ENCODE results near the gene LCORL.

The LCORL gene

GRCh38 chr4:17823871-17824669 lies 197.5 kb downstream of the LCORL start:
- H3K36me3 ChIP-seq (ENCODE audit: control insufficient read depth in 2 of 2, insufficient read depth in 2 of 2, low read length in 2 of 2) = no peaks in the 10 kb centered on the region
- no peak overlapping the region for H3K4me3 ChIP-seq (ENCODE audit: low read length in 2 of 2)
- H3K4me1 ChIP-seq (ENCODE audit: control insufficient read depth in 2 of 2, insufficient read depth in 2 of 2, low read length in 2 of 2) = no peaks in the 10 kb centered on the region
- H3K9ac ChIP-seq (ENCODE audit: low read depth in 1 of 2, low read length in 2 of 2) = no peak overlapping the region
- H3K27me3 ChIP-seq (ENCODE audit: control insufficient read depth in 2 of 2, insufficient read depth in 2 of 2, low read length in 2 of 2) = no peaks in the 10 kb centered on the region
- no peaks in the 10 kb centered on the region for H3K9me3 ChIP-seq (ENCODE audit: control insufficient read depth in 2 of 2, low read length in 2 of 2)
- H3K27ac ChIP-seq (ENCODE audit: low read depth in 2 of 2, low read length in 2 of 2) = no peak overlapping the region

- no peak overlapping the region for H3K9ac ChIP-seq (ENCODE audit: low read depth in 1 of 2, low read length in 2 of 2)
- H3K9me3 ChIP-seq (ENCODE audit: control insufficient read depth in 2 of 2, low read length in 2 of 2) = no peaks in the 10 kb centered on the region
- no peaks in the 10 kb centered on the region for H3K27me3 ChIP-seq (ENCODE audit: control insufficient read depth in 2 of 2, insufficient read depth in 2 of 2, low read length in 2 of 2)
- H3K4me3 ChIP-seq (ENCODE audit: low read length in 2 of 2) = no peak overlapping the region
- H3K36me3 ChIP-seq (ENCODE audit: control insufficient read depth in 2 of 2, insufficient read depth in 2 of 2, low read length in 2 of 2) = no peaks in the 10 kb centered on the region
- no peak overlapping the region for H3K27ac ChIP-seq (ENCODE audit: low read depth in 2 of 2, low read length in 2 of 2)
- peaks cover 0 to 2% of the 10 kb centered on the region in 2 donors for H3K4me1 ChIP-seq (ENCODE audit: control insufficient read depth in 2 of 2, insufficient read depth in 2 of 2, low read length in 2 of 2)
Observed at GRCh38 chr4:17817027-17817426, 204.5 kb downstream of the LCORL start.

- Histone ChIP-seq H3K36me3 (ENCODE audit: control insufficient read depth in 2 of 2, insufficient read depth in 2 of 2, low read length in 2 of 2) (no peaks in the 10 kb centered on the region), H3K9me3 (ENCODE audit: control insufficient read depth in 2 of 2, low read length in 2 of 2) (no peaks in the 10 kb centered on the region), H3K4me1 (ENCODE audit: control insufficient read depth in 2 of 2, insufficient read depth in 2 of 2, low read length in 2 of 2) (peaks cover 6% of the 10 kb centered on the region in 2 donors), H3K9ac (ENCODE audit: low read depth in 1 of 2, low read length in 2 of 2) (no peak overlapping the region), H3K27ac (ENCODE audit: low read depth in 2 of 2, low read length in 2 of 2) (no peak overlapping the region), H3K4me3 (ENCODE audit: low read length in 2 of 2) (no peak overlapping the region), H3K27me3 (ENCODE audit: control insufficient read depth in 2 of 2, insufficient read depth in 2 of 2, low read length in 2 of 2) (no peaks in the 10 kb centered on the region)
Observed at GRCh38 chr4:17816142-17816541, 205.4 kb downstream of the LCORL start.

GRCh38 chr4:17814140-17814539 lies 207.4 kb downstream of the LCORL start:
- H3K27ac ChIP-seq (ENCODE audit: low read depth in 2 of 2, low read length in 2 of 2) = no peak overlapping the region
- H3K4me1 ChIP-seq (ENCODE audit: control insufficient read depth in 2 of 2, insufficient read depth in 2 of 2, low read length in 2 of 2) = peaks cover 11 to 12% of the 10 kb centered on the region in 2 donors
- H3K36me3 ChIP-seq (ENCODE audit: control insufficient read depth in 2 of 2, insufficient read depth in 2 of 2, low read length in 2 of 2) = no peaks in the 10 kb centered on the region
- H3K4me3 ChIP-seq (ENCODE audit: low read length in 2 of 2) = no peak overlapping the region
- no peaks in the 10 kb centered on the region for H3K9me3 ChIP-seq (ENCODE audit: control insufficient read depth in 2 of 2, low read length in 2 of 2)
- H3K9ac ChIP-seq (ENCODE audit: low read depth in 1 of 2, low read length in 2 of 2) = no peak overlapping the region
- H3K27me3 ChIP-seq (ENCODE audit: control insufficient read depth in 2 of 2, insufficient read depth in 2 of 2, low read length in 2 of 2) = no peaks in the 10 kb centered on the region

GRCh38 chr4:17812801-17813200 lies 208.8 kb downstream of the LCORL start:
- Histone ChIP-seq H3K27me3 (ENCODE audit: control insufficient read depth in 2 of 2, insufficient read depth in 2 of 2, low read length in 2 of 2) (no peaks in the 10 kb centered on the region), H3K9me3 (ENCODE audit: control insufficient read depth in 2 of 2, low read length in 2 of 2) (no peaks in the 10 kb centered on the region), H3K4me3 (ENCODE audit: low read length in 2 of 2) (no peak overlapping the region), H3K27ac (ENCODE audit: low read depth in 2 of 2, low read length in 2 of 2) (no peak overlapping the region), H3K9ac (ENCODE audit: low read depth in 1 of 2, low read length in 2 of 2) (no peak overlapping the region), H3K36me3 (ENCODE audit: control insufficient read depth in 2 of 2, insufficient read depth in 2 of 2, low read length in 2 of 2) (no peaks in the 10 kb centered on the region), H3K4me1 (ENCODE audit: control insufficient read depth in 2 of 2, insufficient read depth in 2 of 2, low read length in 2 of 2) (peaks cover 17 to 23% of the 10 kb centered on the region in 2 donors)

- H3K4me1 ChIP-seq (ENCODE audit: control insufficient read depth in 2 of 2, insufficient read depth in 2 of 2, low read length in 2 of 2) = peaks cover 21 to 26% of the 10 kb centered on the region in 2 donors
- no peaks in the 10 kb centered on the region for H3K9me3 ChIP-seq (ENCODE audit: control insufficient read depth in 2 of 2, low read length in 2 of 2)
- H3K27ac ChIP-seq (ENCODE audit: low read depth in 2 of 2, low read length in 2 of 2) = no peak overlapping the region
- H3K27me3 ChIP-seq (ENCODE audit: control insufficient read depth in 2 of 2, insufficient read depth in 2 of 2, low read length in 2 of 2) = no peaks in the 10 kb centered on the region
- H3K36me3 ChIP-seq (ENCODE audit: control insufficient read depth in 2 of 2, insufficient read depth in 2 of 2, low read length in 2 of 2) = peaks cover 0 to 3% of the 10 kb centered on the region in 2 donors
- H3K9ac ChIP-seq (ENCODE audit: low read depth in 1 of 2, low read length in 2 of 2) = no peak overlapping the region
- peak overlapping the region in 1 of 2 donors; percentile 95 for H3K4me3 ChIP-seq (ENCODE audit: low read length in 2 of 2)
Observed at GRCh38 chr4:17812125-17812524, 209.4 kb downstream of the LCORL start.

- H3K9me3 ChIP-seq (ENCODE audit: control insufficient read depth in 2 of 2, low read length in 2 of 2) = no peaks in the 10 kb centered on the region
- H3K27me3 ChIP-seq (ENCODE audit: control insufficient read depth in 2 of 2, insufficient read depth in 2 of 2, low read length in 2 of 2) = no peaks in the 10 kb centered on the region
- peaks cover 23 to 29% of the 10 kb centered on the region in 2 donors for H3K4me1 ChIP-seq (ENCODE audit: control insufficient read depth in 2 of 2, insufficient read depth in 2 of 2, low read length in 2 of 2)
- H3K27ac ChIP-seq (ENCODE audit: low read depth in 2 of 2, low read length in 2 of 2) = peak overlapping the region in 1 of 2 donors; percentile 97
- H3K36me3 ChIP-seq (ENCODE audit: control insufficient read depth in 2 of 2, insufficient read depth in 2 of 2, low read length in 2 of 2) = peaks cover 0 to 3% of the 10 kb centered on the region in 2 donors
- H3K9ac ChIP-seq (ENCODE audit: low read depth in 1 of 2, low read length in 2 of 2) = peak overlapping the region; percentile 46 to 52
- H3K4me3 ChIP-seq (ENCODE audit: low read length in 2 of 2) = peak overlapping the region; percentile 95 to 99
Observed at GRCh38 chr4:17811078-17811603, 210.4 kb downstream of the LCORL start.

GRCh38 chr4:17810260-17811077 lies 211.1 kb downstream of the LCORL start, which contains the start of the genes DCAF16 and NCAPG:
Gene DCAF16, minus strand, starts transcription at chr4:17810757. Its CDS starts 6,616 bp downstream, at chr4:17804141.
Gene NCAPG, plus strand, starts transcription at chr4:17810979. Its CDS starts 99 bp downstream, at chr4:17811078.
- peak within 1 kb of the TSS; percentile 97 to 99 for H3K9ac ChIP-seq (ENCODE audit: low read depth in 1 of 2, low read length in 2 of 2)
- H3K9me3 ChIP-seq (ENCODE audit: control insufficient read depth in 2 of 2, low read length in 2 of 2) = no peaks in the 10 kb centered on the region
- peak within 1 kb of the TSS; percentile 92 to 97 for H3K27ac ChIP-seq (ENCODE audit: low read depth in 2 of 2, low read length in 2 of 2)
- H3K36me3 ChIP-seq (ENCODE audit: control insufficient read depth in 2 of 2, insufficient read depth in 2 of 2, low read length in 2 of 2) = peaks cover 0 to 3% of the 10 kb centered on the region in 2 donors
- peak within 1 kb of the TSS; percentile 95 to 99 for H3K4me3 ChIP-seq (ENCODE audit: low read length in 2 of 2)
- H3K27me3 ChIP-seq (ENCODE audit: control insufficient read depth in 2 of 2, insufficient read depth in 2 of 2, low read length in 2 of 2) = no peaks in the 10 kb centered on the region
- H3K4me1 ChIP-seq (ENCODE audit: control insufficient read depth in 2 of 2, insufficient read depth in 2 of 2, low read length in 2 of 2) = peaks cover 23 to 29% of the 10 kb centered on the region in 2 donors

- Histone ChIP-seq H3K9me3 (ENCODE audit: control insufficient read depth in 2 of 2, low read length in 2 of 2) (no peaks in the 10 kb centered on the region), H3K36me3 (ENCODE audit: control insufficient read depth in 2 of 2, insufficient read depth in 2 of 2, low read length in 2 of 2) (peaks cover 2 to 3% of the 10 kb centered on the region in 2 donors), H3K27ac (ENCODE audit: low read depth in 2 of 2, low read length in 2 of 2) (peak overlapping the region; percentile 92 to 97), H3K9ac (ENCODE audit: low read depth in 1 of 2, low read length in 2 of 2) (peak overlapping the region; percentile 97 to 99), H3K4me3 (ENCODE audit: low read length in 2 of 2) (peak overlapping the region; percentile 95 to 99), H3K4me1 (ENCODE audit: control insufficient read depth in 2 of 2, insufficient read depth in 2 of 2, low read length in 2 of 2) (peaks cover 23 to 29% of the 10 kb centered on the region in 2 donors), H3K27me3 (ENCODE audit: control insufficient read depth in 2 of 2, insufficient read depth in 2 of 2, low read length in 2 of 2) (no peaks in the 10 kb centered on the region)
Observed at GRCh38 chr4:17809667-17810066, 211.9 kb downstream of the LCORL start.
